Kidney (tissue), 14 donors: ENCODE data around the gene AJM1. TPM values are rescaled to one million over a fixed set of nuclear protein-coding genes. Genes with fewer than 3 reads are reported as not detected.

Experiments
- DNase-seq, 5 donors: peaks; one replicate each; pipeline ENCODE4 v3.0.0-alpha.2; 2013 to 2020
- FAIRE-seq: peaks from 2 replicates; lab custom pipeline; 2012; peaks lifted over from hg19 to GRCh38; lab: Jason Lieb, UNC
- H3K27ac ChIP-seq, 2 donors: one replicate each; pipeline ENCODE4 v1.7.0; 2013; ENCODE audit warnings: low read depth in 2 of 2, low read length in 2 of 2, inconsistent platforms in 1 of 2
- H3K27me3 ChIP-seq: one replicate; pipeline ENCODE4 v1.7.1; 2013; ENCODE audit warnings: low read length, inconsistent platforms; ENCODE audit not compliant: control insufficient read depth, insufficient read depth
- H3K36me3 ChIP-seq, 3 donors: one replicate each; pipeline versions ENCODE4 v1.7.0 to v1.7.1; 2013; ENCODE audit warnings: low read length in 3 of 3, control low read depth in 1 of 3, inconsistent platforms in 1 of 3; ENCODE audit not compliant: insufficient read depth in 3 of 3, control insufficient read depth in 2 of 3
- H3K4me1 ChIP-seq, 3 donors: one replicate each; pipeline versions ENCODE4 v1.7.0 to v1.7.1; 2013; ENCODE audit warnings: low read length in 3 of 3, inconsistent platforms in 1 of 3, low read depth in 1 of 3; ENCODE audit not compliant: control insufficient read depth in 2 of 3, insufficient read depth in 2 of 3
- H3K4me3 ChIP-seq, 3 donors: one replicate each; pipeline versions ENCODE4 v1.7.0 to v1.8.1; 2013; ENCODE audit warnings: low read length in 3 of 3, control low read depth in 1 of 3, inconsistent platforms in 1 of 3
- H3K9ac ChIP-seq, 3 donors: one replicate each; pipeline versions ENCODE4 v1.7.0 to v1.7.1; 2013; ENCODE audit warnings: low read length in 3 of 3, control low read depth in 1 of 3, inconsistent platforms in 1 of 3
- H3K9me3 ChIP-seq, 3 donors: one replicate each; pipeline versions ENCODE4 v1.7.0 to v1.7.1; 2013; ENCODE audit warnings: low read length in 3 of 3, control low read depth in 1 of 3, inconsistent platforms in 1 of 3; ENCODE audit not compliant: control insufficient read depth in 2 of 3, insufficient read depth in 1 of 3
- intact Hi-C: fragments of 100-400 bp; cut with DNase I; formaldehyde crosslinking; loops from one replicate; pipeline ENCODE4 v1.11.1; 2022
- polyA plus RNA-seq: library from polyadenylated mRNA; stranded (reverse); fragments of 350-450 nt; fragmentation: Illumina TruSeq; extraction: RNeasy Lipid Tissue Mini Kit (QIAGEN cat#74804); gene quantifications from one replicate; pipeline ENCODE4 v1.2.3, GENCODE V29; 2014; ENCODE audit warnings: low read depth, low replicate concordance; ENCODE audit not compliant: insufficient read depth
- total RNA-seq: library from RNA; stranded (reverse); fragmentation: NEBNext Ultra II Directional; extraction: Animal tissue kit (Norgen Biotek cat#: 25700); gene quantifications from one replicate; pipeline ENCODE4 v1.2.1, GENCODE V29; 2021
- TF ChIP-seq, protein P1 (sequence below): IDR thresholded peaks from 3 replicates; pipeline ENCODE4 v1.5.1; 2012; ENCODE audit warnings: mild to moderate bottlenecking, moderate library complexity, borderline replicate concordance; ENCODE audit not compliant: insufficient read depth; ENCODE audit errors: extremely low read depth
- donor health status: control.
- donor health status: control.
- donor health status: control.
- donor health status: control.
- donor health status: control.
- donor health status: DM: yes; HTN: yes; CAD: no.
- donor health status: Normal renal cell carcinoma (clear cell type).

Gene AJM1
- total and polyA plus RNA-seq, 2 donors from 2014 or later, result 2.5 to 5.3 TPM

DNA sequence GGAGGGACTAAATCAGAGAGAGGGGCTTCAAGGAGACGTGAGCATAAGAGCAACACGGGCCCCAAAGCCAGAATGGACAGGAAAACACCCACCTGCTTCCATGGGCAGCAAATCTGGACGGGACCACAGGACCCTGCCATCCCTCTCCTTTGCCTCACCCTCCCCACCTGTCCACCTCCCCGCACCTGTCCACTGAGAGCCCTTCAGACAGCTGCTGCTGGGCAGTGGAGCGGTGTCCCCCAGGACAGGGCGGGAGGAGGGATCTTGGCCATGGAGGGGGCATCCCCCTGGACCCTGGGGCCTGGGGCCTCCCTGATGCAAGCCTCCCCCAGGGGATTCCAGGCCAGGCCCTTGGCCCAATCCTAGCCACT is 43.6 kb upstream of the AJM1 start:
- Histone ChIP-seq H3K4me1 (peaks cover 0 to 17% (median 3%) of the 10 kb centered on the region in 3 donors), H3K27ac (no peak overlapping the region), H3K4me3 (no peak overlapping the region), H3K27me3 (no peaks in the 10 kb centered on the region), H3K36me3 (no peaks in the 10 kb centered on the region), H3K9me3 (no peaks in the 10 kb centered on the region), H3K9ac (no peak overlapping the region)
- TF ChIP-seq, protein P1, sequence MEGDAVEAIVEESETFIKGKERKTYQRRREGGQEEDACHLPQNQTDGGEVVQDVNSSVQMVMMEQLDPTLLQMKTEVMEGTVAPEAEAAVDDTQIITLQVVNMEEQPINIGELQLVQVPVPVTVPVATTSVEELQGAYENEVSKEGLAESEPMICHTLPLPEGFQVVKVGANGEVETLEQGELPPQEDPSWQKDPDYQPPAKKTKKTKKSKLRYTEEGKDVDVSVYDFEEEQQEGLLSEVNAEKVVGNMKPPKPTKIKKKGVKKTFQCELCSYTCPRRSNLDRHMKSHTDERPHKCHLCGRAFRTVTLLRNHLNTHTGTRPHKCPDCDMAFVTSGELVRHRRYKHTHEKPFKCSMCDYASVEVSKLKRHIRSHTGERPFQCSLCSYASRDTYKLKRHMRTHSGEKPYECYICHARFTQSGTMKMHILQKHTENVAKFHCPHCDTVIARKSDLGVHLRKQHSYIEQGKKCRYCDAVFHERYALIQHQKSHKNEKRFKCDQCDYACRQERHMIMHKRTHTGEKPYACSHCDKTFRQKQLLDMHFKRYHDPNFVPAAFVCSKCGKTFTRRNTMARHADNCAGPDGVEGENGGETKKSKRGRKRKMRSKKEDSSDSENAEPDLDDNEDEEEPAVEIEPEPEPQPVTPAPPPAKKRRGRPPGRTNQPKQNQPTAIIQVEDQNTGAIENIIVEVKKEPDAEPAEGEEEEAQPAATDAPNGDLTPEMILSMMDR, result no peak
- intact Hi-C loops, result loop anchor here (10.0 kb wide), 1 partner anchor 146 kb away; the partner anchor contains the start of genes C8G and FBXW5
- FAIRE-seq, result no peak
- DNase-seq, result peak in 1 of 5 donors; percentile 68

DNA sequence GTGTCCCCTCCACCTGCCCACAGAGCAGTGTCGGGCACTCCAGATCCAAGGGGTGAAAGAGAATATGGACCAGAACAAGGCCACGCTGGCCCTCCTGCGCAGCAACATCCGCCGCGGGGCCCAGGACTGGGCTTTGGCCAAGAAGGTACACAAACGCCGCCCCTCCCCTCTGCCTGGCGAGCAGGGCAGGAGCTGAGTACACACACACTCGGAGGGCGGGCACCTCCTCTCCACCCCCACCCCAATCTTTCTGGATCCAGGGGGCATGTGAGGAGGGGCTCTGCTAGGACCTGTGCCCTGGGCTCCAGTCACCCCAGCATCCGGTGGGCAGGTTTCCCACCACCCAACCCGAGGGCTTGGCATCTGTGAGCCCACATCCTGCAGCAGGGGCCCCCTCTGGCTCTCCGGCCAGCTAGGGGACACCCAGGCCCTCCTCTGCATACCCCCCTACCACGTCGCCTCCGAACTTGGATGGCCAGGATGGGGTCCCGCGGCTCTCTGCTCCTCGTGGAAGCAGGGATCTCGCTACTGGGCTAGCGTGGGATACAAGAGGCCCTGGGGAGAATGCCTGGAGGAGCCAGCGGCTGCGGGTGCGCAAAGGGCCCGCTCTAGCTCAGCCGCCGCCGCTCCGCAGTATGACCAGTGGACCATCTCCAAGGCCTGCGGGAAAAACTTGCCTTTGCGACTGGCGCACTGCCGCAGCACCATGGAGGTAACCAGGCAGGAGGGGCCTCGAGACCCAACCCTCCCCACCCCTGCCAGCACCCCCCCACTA is 43.0 kb upstream of the AJM1 start:
- Histone ChIP-seq H3K9me3 (no peaks in the 10 kb centered on the region), H3K36me3 (no peaks in the 10 kb centered on the region), H3K9ac (peak overlapping the region in 1 of 3 donors; percentile 12), H3K27ac (no peak overlapping the region), H3K27me3 (no peaks in the 10 kb centered on the region), H3K4me1 (peaks cover 0 to 17% (median 3%) of the 10 kb centered on the region in 3 donors), H3K4me3 (peak overlapping the region in 1 of 3 donors; percentile 47)
- peak in 3 of 5 donors; percentile 45 to 81 (median 80) for DNase-seq
- FAIRE-seq, result no peak
- TF ChIP-seq, protein P1, result no peak
- intact Hi-C loops, result loop anchor here (10.0 kb wide), 1 partner anchor 146 kb away; the partner anchor contains the start of genes C8G and FBXW5

DNA sequence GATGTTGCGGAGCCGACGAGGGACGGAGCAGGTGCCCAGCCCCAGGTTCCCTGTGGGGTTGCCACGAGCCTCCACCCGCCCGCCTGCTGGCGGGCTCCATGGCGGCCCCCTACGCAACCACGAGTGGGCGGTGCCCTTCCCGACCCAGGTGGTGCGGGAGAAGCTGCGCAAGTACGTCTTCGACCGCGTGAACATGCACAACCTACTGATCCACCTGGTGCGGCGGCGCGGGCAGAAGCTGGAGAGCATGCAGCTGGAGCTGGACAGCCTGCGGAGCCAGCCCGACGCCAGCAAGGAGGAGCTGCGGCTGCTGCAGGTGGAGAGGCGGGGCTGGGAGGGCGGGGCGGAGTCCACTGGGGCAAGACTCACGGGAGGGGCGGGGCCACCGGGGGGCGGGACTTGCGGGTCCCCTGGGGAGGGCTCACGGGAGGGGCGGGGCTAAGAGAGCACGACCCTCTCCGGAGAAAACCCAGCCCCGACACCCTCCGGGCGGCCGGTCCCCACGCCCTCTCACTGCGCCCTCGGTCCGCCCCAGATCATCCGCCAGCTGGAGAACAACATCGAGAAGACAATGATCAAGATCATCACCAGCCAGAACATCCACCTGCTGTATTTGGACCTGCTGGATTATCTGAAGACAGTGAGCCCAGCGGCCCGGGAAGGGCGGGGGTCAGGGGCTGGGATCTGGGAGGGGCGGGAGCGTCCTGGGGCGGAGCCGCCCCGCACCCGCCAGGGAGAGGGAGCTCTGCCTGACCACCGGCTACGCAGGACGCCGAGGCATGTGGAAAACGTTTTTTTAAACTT is 42.2 kb upstream of the AJM1 start:
- peak overlapping the region in 1 of 3 donors; percentile 12 for H3K9ac ChIP-seq
- FAIRE-seq (no peak), DNase-seq (peak; percentile 93 to 98 (median 95))
- TF ChIP-seq, protein P1, result no peak
- H3K36me3 ChIP-seq, result no peaks in the 10 kb centered on the region
- H3K27ac ChIP-seq, result peak overlapping the region in 1 of 2 donors; percentile 28
- H3K27me3 ChIP-seq, result no peaks in the 10 kb centered on the region
- peaks cover 0 to 17% (median 3%) of the 10 kb centered on the region in 3 donors for H3K4me1 ChIP-seq
- intact Hi-C loops, result loop anchor here (10.0 kb wide), 1 partner anchor 145 kb away; the partner anchor contains the start of genes C8G and FBXW5
- H3K4me3 ChIP-seq, result peak overlapping the region; percentile 28 to 56 (median 53)
- no peaks in the 10 kb centered on the region for H3K9me3 ChIP-seq
